K562 (cell line): ENCODE data around the gene KBTBD13. TPM values are rescaled to one million over a fixed set of nuclear protein-coding genes. Genes with fewer than 3 reads are reported as not detected.
A peak's percentile ranks its signal among the peaks of the same experiment; 100 is the strongest.

Source experiments
- BRD9 ChIP-seq: fragments of 450-650 bp; IDR thresholded peaks from 2 replicates; pipeline ENCODE4 v1.6.1; 2018; ENCODE audit warnings: low read depth; ENCODE audit not compliant: partially characterized antibody
- CHAMP1 ChIP-seq: fragments of 450-650 bp; IDR thresholded peaks from 2 replicates; pipeline ENCODE4 v1.6.1; 2016; ENCODE audit warnings: mild to moderate bottlenecking
- CREM ChIP-seq: IDR thresholded peaks from 2 replicates; pipeline ENCODE4 v1.6.1; 2014; ENCODE audit warnings: antibody characterized with exemption, low read depth
- CTCF ChIP-seq, 3 experiments: IDR thresholded peaks in 2 of 3; conservative IDR thresholded peaks in 1 of 3; 2 replicates each; pipeline ENCODE4 v1.5.1; 2011 to 2012; ENCODE audit warnings: low read length in 3 of 3, mild to moderate bottlenecking in 3 of 3, control low read depth in 2 of 3, improper control_type of control experiment in 1 of 3, inconsistent platforms in 1 of 3, low read depth in 1 of 3, mixed read lengths in 1 of 3, moderate library complexity in 1 of 3; ENCODE audit not compliant: insufficient read depth in 2 of 3
- DACH1 ChIP-seq: fragments of 450-650 bp; IDR thresholded peaks from 2 replicates; pipeline ENCODE4 v1.6.1; 2018; ENCODE audit not compliant: partially characterized antibody
- E2F4 ChIP-seq: sonication (generic); formaldehyde crosslinking; IDR thresholded peaks from 2 replicates; pipeline ENCODE4 v1.8.0; 2022; ENCODE audit warnings: mild to moderate bottlenecking, low read depth, missing genetic modification reagents
- ETS2 ChIP-seq: IDR thresholded peaks from 2 replicates; pipeline ENCODE4 v1.6.1; 2016; ENCODE audit warnings: borderline replicate concordance, missing genetic modification characterization, mild to moderate bottlenecking, moderate library complexity, missing compliant biosample characterization; ENCODE audit not compliant: poor library complexity, severe bottlenecking
- IRF9 ChIP-seq: fragments of 450-650 bp; IDR thresholded peaks from 2 replicates; pipeline ENCODE4 v1.6.1; 2016; ENCODE audit warnings: missing biosample characterization, missing genetic modification characterization
- KDM2B ChIP-seq: fragments of 250-450 bp; sonication (Bioruptor Pico); IDR thresholded peaks from 2 replicates; pipeline ENCODE4 v1.8.0; 2021; ENCODE audit warnings: mild to moderate bottlenecking, moderate library complexity
- MYBL2 ChIP-seq, 2 experiments: fragments of 450-650 bp in 1 of 2; sonication (generic) in 1 of 2; formaldehyde crosslinking in 1 of 2; IDR thresholded peaks; 2 replicates each; pipeline versions ENCODE4 v1.6.1 to v1.8.1; 2017 to 2022; ENCODE audit warnings: borderline replicate concordance in 1 of 2, inconsistent platforms in 1 of 2, low read depth in 1 of 2, mild to moderate bottlenecking in 1 of 2, missing genetic modification reagents in 1 of 2, moderate library complexity in 1 of 2
- POLR2AphosphoS5 ChIP-seq: IDR thresholded peaks from 2 replicates; pipeline ENCODE4 v1.6.1; 2011; ENCODE audit warnings: mild to moderate bottlenecking, low read depth, low read length, moderate library complexity; ENCODE audit not compliant: control insufficient read depth, insufficient read depth
- POLR2B ChIP-seq: fragments of 450-650 bp; IDR thresholded peaks from 2 replicates; pipeline ENCODE4 v1.6.1; 2018; ENCODE audit warnings: low read depth; ENCODE audit not compliant: partially characterized antibody
- SMARCB1 ChIP-seq: IDR thresholded peaks from 2 replicates; pipeline ENCODE4 v1.6.1; 2011; ENCODE audit warnings: improper control_type of control experiment, low read depth; ENCODE audit not compliant: insufficient read length
- SREBF2 ChIP-seq: sonication (generic); formaldehyde crosslinking; IDR thresholded peaks from 2 replicates; pipeline ENCODE4 v1.4.0; 2020; ENCODE audit warnings: mild to moderate bottlenecking, missing genetic modification reagents
- SRSF7 ChIP-seq: fragments of 200-400 bp; formaldehyde crosslinking; optimal IDR thresholded peaks from 2 replicates; pipeline ENCODE3; 2017; ENCODE audit warnings: mild to moderate bottlenecking, low read depth, low read length
- THRAP3 ChIP-seq: fragments of 450-650 bp; IDR thresholded peaks from 2 replicates; pipeline ENCODE4 v1.6.1; 2016; ENCODE audit warnings: mild to moderate bottlenecking, inconsistent platforms, borderline replicate concordance
- ZNF134 ChIP-seq: fragments of 250-450 bp; sonication (Bioruptor Pico); conservative IDR thresholded peaks from 2 replicates; pipeline ENCODE4 v1.4.0; 2020
- ZNF384 ChIP-seq: IDR thresholded peaks from 2 replicates; pipeline ENCODE4 v1.6.1; 2012; ENCODE audit warnings: low read depth, low read length, improper control_type of control experiment
- ZNF707 ChIP-seq: fragments of 250-450 bp; sonication (Bioruptor Pico); conservative IDR thresholded peaks from 2 replicates; pipeline ENCODE4 v1.8.0; 2022; ENCODE audit warnings: inconsistent platforms, mild to moderate bottlenecking, moderate library complexity
- polyA plus RNA-seq, 8 experiments: library from polyadenylated mRNA; depleted of rRNA in 4 of 8; stranded (reverse) in 5 of 8; unstranded in 3 of 8; fragments of >200 nt; fragmentation: Nextera tagmentation in 2 of 8; fragmentation: Illumina TruSeq in 1 of 8; extraction: Ambion mirVana in 2 of 8; extraction: Trizol in 1 of 8; gene quantifications; 2 replicates each; pipeline versions ENCODE4 v1.2.1 to v1.2.3, GENCODE V29; 2011 to 2014; ENCODE audit warnings: inconsistent platforms in 1 of 8, missing spikeins in 1 of 8
- total RNA-seq, 7 experiments: library from RNA; depleted of rRNA in 6 of 7; stranded (reverse); fragments of >200 nt in 6 of 7; fragmentation: Illumina TruSeq in 2 of 7; extraction: Trizol in 2 of 7; gene quantifications; 2 replicates each; pipeline versions ENCODE4 v1.2.1 to v1.2.3, GENCODE V29; 2011 to 2021; ENCODE audit warnings: low replicate concordance in 1 of 7

KBTBD13 gene
- total and polyA plus RNA-seq, 9 of the 15 experiments (the other 6 are each of a cell fraction or from before 2014, with no cell fraction given) = 0.07 to 0.13 (median 0.10) TPM; not detected in 3

GRCh38 chr15:65054333-65055200, 22.0 kb upstream of the KBTBD13 start (continued):
- no peak for TF ChIP-seq CHAMP1
- TF ChIP-seq ETS2 (tag) = no peak
- no peak for TF ChIP-seq SREBF2 (CRISPR knock-in tag)
- TF ChIP-seq CREM = 0 out of 2 replicates have a peak, but pooled peaks have one; percentile 46
- TF ChIP-seq ZNF134 (CRISPR knock-in tag) = no peak
- no peak for TF ChIP-seq POLR2B
- no peak for TF ChIP-seq KDM2B (CRISPR knock-in tag)
- no peak for TF ChIP-seq E2F4 (CRISPR knock-in tag)
- TF ChIP-seq CTCF (IDR thresholded peaks at IDR 0.05 in 2 of 3, conservative IDR thresholded peaks at IDR 0.05 in 1 of 3; ENCODE audit: insufficient read depth in 2 of 3, low read depth in 1 of 3, low read length in 3 of 3) = peak; percentile 93 to 94 (median 93)
- no peak for TF ChIP-seq MYBL2 (IDR thresholded peaks at IDR 0.05; ENCODE audit: low read depth)
- no peak for TF ChIP-seq MYBL2 (CRISPR knock-in tag; IDR thresholded peaks at IDR 0.05; ENCODE audit: borderline replicate concordance)
- TF ChIP-seq DACH1 = no peak
- no peak for TF ChIP-seq SMARCB1
- TF ChIP-seq ZNF707 = no peak
- no peak for TF ChIP-seq ZNF384
- TF ChIP-seq SRSF7 = no peak
- no peak for TF ChIP-seq IRF9 (tag)
- no peak for TF ChIP-seq BRD9
- no peak for TF ChIP-seq THRAP3
- no peak for TF ChIP-seq POLR2AphosphoS5
